K562 (cell line): Measurements from ENCODE around the gene ZNF548. TPM values are rescaled to one million over a fixed set of nuclear protein-coding genes. Genes with fewer than 3 reads are reported as not detected.

Experiments used
- ATF1 ChIP-seq, 2 experiments: fragments of 450-650 bp in 1 of 2; IDR thresholded peaks; 2 replicates each; pipeline ENCODE4 v1.6.1; 2016; ENCODE audit warnings: missing compliant biosample characterization in 1 of 2, missing genetic modification characterization in 1 of 2
- CEBPB ChIP-seq: fragments of 450-650 bp; IDR thresholded peaks from 2 replicates; pipeline ENCODE4 v1.6.1; 2016; ENCODE audit warnings: missing genetic modification characterization, missing compliant biosample characterization
- CHCHD3 ChIP-seq: fragments of 250-450 bp; sonication (Bioruptor Pico); IDR thresholded peaks from 2 replicates; pipeline ENCODE4 v2.1.2; 2022; ENCODE audit warnings: mild to moderate bottlenecking
- CHD2 ChIP-seq: IDR thresholded peaks from 2 replicates; pipeline ENCODE4 v1.6.1; 2011; ENCODE audit warnings: low read depth, low read length
- LEF1 ChIP-seq: fragments of 450-650 bp; IDR thresholded peaks from 2 replicates; pipeline ENCODE4 v1.6.1; 2016; ENCODE audit warnings: mild to moderate bottlenecking
- MAZ ChIP-seq, 2 experiments: fragments of 450-650 bp in 1 of 2; sonication (generic) in 1 of 2; formaldehyde crosslinking; IDR thresholded peaks in 1 of 2; conservative IDR thresholded peaks in 1 of 2; 2 replicates each; pipeline versions ENCODE4 v1.4.0 to v1.5.0; 2020; ENCODE audit warnings: mild to moderate bottlenecking in 1 of 2, missing genetic modification reagents in 1 of 2
- NFIX ChIP-seq: fragments of 250-450 bp; sonication (Bioruptor Pico); IDR thresholded peaks from 2 replicates; pipeline ENCODE4 v1.4.0; 2020; ENCODE audit warnings: low read depth, mild to moderate bottlenecking, moderate library complexity
- NFYB ChIP-seq: IDR thresholded peaks from 2 replicates; pipeline ENCODE4 v1.6.1; 2011; ENCODE audit warnings: mild to moderate bottlenecking, moderate library complexity; ENCODE audit not compliant: insufficient read length; ENCODE audit errors: extremely low read depth
- NKRF ChIP-seq: fragments of 450-650 bp; IDR thresholded peaks from 2 replicates; pipeline ENCODE4 v1.6.1; 2016; ENCODE audit warnings: borderline replicate concordance
- RAD21 ChIP-seq, 2 experiments: fragments of 250-450 bp in 1 of 2; fragments of 450-650 bp in 1 of 2; sonication (Bioruptor Pico) in 1 of 2; formaldehyde crosslinking in 1 of 2; IDR thresholded peaks in 1 of 2; conservative IDR thresholded peaks in 1 of 2; 2 replicates each; pipeline versions ENCODE4 v1.4.0 to v1.8.0; 2020 to 2022; ENCODE audit warnings: mild to moderate bottlenecking in 2 of 2, moderate library complexity in 1 of 2
- SAP30 ChIP-seq: fragments of 200-600 bp; sonication (generic); IDR thresholded peaks from 2 replicates; pipeline ENCODE4 v1.6.1; 2012; ENCODE audit warnings: borderline replicate concordance, low read depth, mild to moderate bottlenecking, moderate library complexity, low read length, control low read depth, inconsistent platforms; ENCODE audit not compliant: insufficient read depth, poor library complexity, severe bottlenecking
- VEZF1 ChIP-seq: fragments of 200-800 bp; sonication (Bioruptor generic); IDR thresholded peaks from 2 replicates; pipeline ENCODE4 v1.6.1; 2017; ENCODE audit warnings: missing genetic modification characterization, missing compliant biosample characterization
- YY1 ChIP-seq, 3 experiments: IDR thresholded peaks; 2 replicates each; pipeline ENCODE4 v1.6.1; 2011; ENCODE audit warnings: low read length in 2 of 3, mild to moderate bottlenecking in 2 of 3, moderate library complexity in 2 of 3, borderline replicate concordance in 1 of 3, control low read depth in 1 of 3, low read depth in 1 of 3; ENCODE audit not compliant: insufficient read depth in 3 of 3, insufficient replicate concordance in 2 of 3, control insufficient read depth in 1 of 3, insufficient read length in 1 of 3; ENCODE audit errors: extremely low read depth in 1 of 3
- ZBTB17 ChIP-seq: fragments of 450-650 bp; formaldehyde crosslinking; IDR thresholded peaks from 2 replicates; pipeline ENCODE4 v1.4.0; 2020; ENCODE audit warnings: mild to moderate bottlenecking
- ZNF232 ChIP-seq: sonication (generic); formaldehyde crosslinking; IDR thresholded peaks from 2 replicates; pipeline ENCODE4 v1.8.0; 2022; ENCODE audit warnings: mild to moderate bottlenecking, missing genetic modification reagents
- ZNF551 ChIP-seq: fragments of 250-450 bp; sonication (Bioruptor Pico); IDR thresholded peaks from 2 replicates; pipeline ENCODE4 v1.5.0; 2021; ENCODE audit warnings: mild to moderate bottlenecking, moderate library complexity
- polyA plus RNA-seq, 8 experiments: library from polyadenylated mRNA; depleted of rRNA in 4 of 8; stranded (reverse) in 5 of 8; unstranded in 3 of 8; fragments of >200 nt; fragmentation: Nextera tagmentation in 2 of 8; fragmentation: Illumina TruSeq in 1 of 8; extraction: Ambion mirVana in 2 of 8; extraction: Trizol in 1 of 8; gene quantifications; 2 replicates each; pipeline versions ENCODE4 v1.2.1 to v1.2.3, GENCODE V29; 2011 to 2014; ENCODE audit warnings: inconsistent platforms in 1 of 8, missing spikeins in 1 of 8
- total RNA-seq, 7 experiments: library from RNA; depleted of rRNA in 6 of 7; stranded (reverse); fragments of >200 nt in 6 of 7; fragmentation: Illumina TruSeq in 2 of 7; extraction: Trizol in 2 of 7; gene quantifications; 2 replicates each; pipeline versions ENCODE4 v1.2.1 to v1.2.3, GENCODE V29; 2011 to 2021; ENCODE audit warnings: low replicate concordance in 1 of 7
- TF ChIP-seq, protein P1 (sequence below): fragments of 450-650 bp; IDR thresholded peaks from 2 replicates; pipeline ENCODE4 v1.6.1; 2014; ENCODE audit warnings: low read depth, mild to moderate bottlenecking, moderate library complexity, borderline replicate concordance
- TF ChIP-seq, protein P2 (sequence below): fragments of 450-650 bp; formaldehyde crosslinking; IDR thresholded peaks from 2 replicates; pipeline ENCODE4 v1.4.0; 2022; ENCODE audit warnings: missing genetic modification characterization

The ZNF548 gene
- total and polyA plus RNA-seq, 9 of the 15 experiments (the other 6 are each of a cell fraction or from before 2014, with no cell fraction given), result 1.5 to 8.7 (median 4.5) TPM

DNA sequence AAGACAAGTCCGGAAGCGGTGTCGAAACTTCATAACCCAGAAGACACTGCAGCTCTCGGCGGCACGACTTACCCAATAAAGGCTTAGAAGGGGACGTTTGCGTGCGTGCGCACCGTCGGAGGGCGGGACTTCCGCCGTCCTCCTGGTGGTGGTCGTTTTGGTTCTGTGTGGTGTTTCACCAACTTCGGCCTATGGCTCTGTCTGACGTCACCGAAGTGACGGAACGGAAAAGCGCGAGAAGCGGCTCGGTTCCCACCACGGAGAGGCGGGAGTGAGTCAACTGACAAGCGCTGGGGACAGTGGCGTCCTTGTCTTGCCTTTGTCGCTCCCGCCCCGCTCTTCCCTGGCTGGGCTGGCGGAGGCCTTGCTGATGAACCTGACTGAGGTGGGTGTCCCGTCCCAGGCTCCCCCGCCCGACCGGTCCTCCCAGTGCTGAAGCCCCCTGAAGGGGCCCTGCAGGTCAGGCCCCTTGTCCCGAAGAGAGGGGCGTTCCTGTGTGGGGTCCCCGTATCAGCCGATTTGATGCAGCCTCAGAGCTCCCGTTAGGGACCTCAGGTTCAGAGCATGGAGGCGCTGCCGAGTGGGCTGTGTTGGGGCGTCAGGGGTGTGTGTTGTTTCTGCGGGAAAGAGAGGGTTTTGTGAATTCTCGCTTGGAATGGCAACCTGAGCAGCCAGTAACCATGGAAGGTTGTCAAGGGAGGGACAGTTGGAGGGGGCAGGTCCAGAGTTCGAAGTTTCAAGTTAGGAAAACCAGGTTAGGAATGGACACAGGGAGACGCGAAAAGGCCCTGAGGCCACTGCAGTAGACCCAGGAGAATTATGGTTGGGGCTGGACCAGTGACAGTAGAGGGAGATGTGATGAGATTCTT lies at the start of gene ZNF548 (continued):
- TF ChIP-seq, protein P1, sequence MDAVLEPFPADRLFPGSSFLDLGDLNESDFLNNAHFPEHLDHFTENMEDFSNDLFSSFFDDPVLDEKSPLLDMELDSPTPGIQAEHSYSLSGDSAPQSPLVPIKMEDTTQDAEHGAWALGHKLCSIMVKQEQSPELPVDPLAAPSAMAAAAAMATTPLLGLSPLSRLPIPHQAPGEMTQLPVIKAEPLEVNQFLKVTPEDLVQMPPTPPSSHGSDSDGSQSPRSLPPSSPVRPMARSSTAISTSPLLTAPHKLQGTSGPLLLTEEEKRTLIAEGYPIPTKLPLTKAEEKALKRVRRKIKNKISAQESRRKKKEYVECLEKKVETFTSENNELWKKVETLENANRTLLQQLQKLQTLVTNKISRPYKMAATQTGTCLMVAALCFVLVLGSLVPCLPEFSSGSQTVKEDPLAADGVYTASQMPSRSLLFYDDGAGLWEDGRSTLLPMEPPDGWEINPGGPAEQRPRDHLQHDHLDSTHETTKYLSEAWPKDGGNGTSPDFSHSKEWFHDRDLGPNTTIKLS, result peak; percentile 69
- TF ChIP-seq, protein P2, sequence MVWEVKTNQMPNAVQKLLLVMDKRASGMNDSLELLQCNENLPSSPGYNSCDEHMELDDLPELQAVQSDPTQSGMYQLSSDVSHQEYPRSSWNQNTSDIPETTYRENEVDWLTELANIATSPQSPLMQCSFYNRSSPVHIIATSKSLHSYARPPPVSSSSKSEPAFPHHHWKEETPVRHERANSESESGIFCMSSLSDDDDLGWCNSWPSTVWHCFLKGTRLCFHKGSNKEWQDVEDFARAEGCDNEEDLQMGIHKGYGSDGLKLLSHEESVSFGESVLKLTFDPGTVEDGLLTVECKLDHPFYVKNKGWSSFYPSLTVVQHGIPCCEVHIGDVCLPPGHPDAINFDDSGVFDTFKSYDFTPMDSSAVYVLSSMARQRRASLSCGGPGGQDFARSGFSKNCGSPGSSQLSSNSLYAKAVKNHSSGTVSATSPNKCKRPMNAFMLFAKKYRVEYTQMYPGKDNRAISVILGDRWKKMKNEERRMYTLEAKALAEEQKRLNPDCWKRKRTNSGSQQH (CRISPR knock-in tag), result no peak
- TF ChIP-seq SAP30, result no peak
- 0 out of 2 replicates have a peak, but pooled peaks have one; percentile 31 for TF ChIP-seq ZBTB17 (CRISPR knock-in tag)
- TF ChIP-seq ZNF551 (CRISPR knock-in tag), result no peak
- peak; percentile 69 for TF ChIP-seq ATF1 (CRISPR knock-in tag; IDR thresholded peaks at IDR 0.05)
- peak; percentile 98 for TF ChIP-seq ATF1 (tag; IDR thresholded peaks at IDR 0.05)
- 0 out of 2 replicates have a peak, but pooled peaks have one; percentile 30 for TF ChIP-seq ZNF232
- TF ChIP-seq NFYB, result peak; percentile 52
- TF ChIP-seq CEBPB, result peak; percentile 87
- TF ChIP-seq VEZF1, result peak; percentile 60
- TF ChIP-seq LEF1, result no peak
- TF ChIP-seq YY1 (IDR thresholded peaks at IDR 0.05; ENCODE audit: borderline replicate concordance in 1 of 3, control insufficient read depth in 1 of 3, extremely low read depth in 1 of 3, insufficient read depth in 3 of 3, insufficient read length in 1 of 3, insufficient replicate concordance in 2 of 3, low read depth in 1 of 3, low read length in 2 of 3), result peak in 1 of 3 experiments; percentile 20
- TF ChIP-seq CHCHD3 (CRISPR knock-in tag), result no peak
- no peak for TF ChIP-seq NFIX (CRISPR knock-in tag)
- peak; percentile 15 to 40; a peak in 2 of 4 replicates for TF ChIP-seq RAD21 (CRISPR knock-in tag; conservative IDR thresholded peaks at IDR 0.05 in 1 of 2, IDR thresholded peaks at IDR 0.05 in 1 of 2)
- peak; percentile 17; the same call in 1 of the 2 replicates for TF ChIP-seq NKRF
- TF ChIP-seq MAZ (CRISPR knock-in tag; conservative IDR thresholded peaks at IDR 0.05 in 1 of 2, IDR thresholded peaks at IDR 0.05 in 1 of 2), result 0 out of 4 replicates have a peak, but pooled peaks of 1 of the 2 experiments have one; percentile 35
- peak; percentile 90 for TF ChIP-seq CHD2
